PC-3 (cell line): ENCODE results near the gene MAP3K5. TPM values are rescaled to one million over a fixed set of nuclear protein-coding genes. Genes with fewer than 3 reads are reported as not detected.
"Not testable (repeated sequence)": the region's sequence is repeated elsewhere in the genome, so short reads cannot be mapped to it uniquely, and the experiment has no call there.

Experiments used
- ATAC-seq: fragments of 200-7000 bp; cut with Tn5 transposase; 2 replicates; pipeline ENCODE4 v1.9.1; 2020; ENCODE audit warnings: mild to moderate bottlenecking, moderate library complexity
- BruUV-seq: library from RNA; stranded (reverse); fragments of 400-500 nt; replicated peaks from 2 replicates; lab custom pipeline; 2021; lab: Mats Ljungman, UMichigan
- CTCF ChIA-PET: fragments of 300-600 bp; sonication (Branson Sonifier 250); formaldehyde crosslinking; loops from one replicate; lab custom pipeline; 2022; ENCODE audit warnings: antibody characterized with exemption; lab: Charles Lee
- POLR2A ChIA-PET: fragments of 300-600 bp; sonication (Branson Sonifier 250); formaldehyde crosslinking; loops from one replicate; lab custom pipeline; 2022; ENCODE audit warnings: antibody characterized with exemption; ENCODE audit not compliant: unreplicated experiment; lab: Charles Lee
- DNase-seq: peaks from one replicate; pipeline ENCODE4 v3.0.0-alpha.2; 2015
- H2AFZ ChIP-seq: fragments of 300-600 bp; sonication (generic); 2 replicates; pipeline ENCODE4 v1.6.0; 2016; ENCODE audit warnings: antibody characterized with exemption, low read length
- H3F3A ChIP-seq: fragments of 300-600 bp; sonication (generic); one replicate; pipeline ENCODE4 v1.6.0; 2017; ENCODE audit warnings: antibody characterized with exemption, low read length, control low read depth, mild to moderate bottlenecking; ENCODE audit not compliant: unreplicated experiment
- H3K27ac ChIP-seq: fragments of 300-600 bp; sonication (generic); 2 replicates; pipeline ENCODE4 v1.5.1; 2016; ENCODE audit warnings: mild to moderate bottlenecking, low read length
- H3K27me3 ChIP-seq: fragments of 300-600 bp; sonication (generic); 2 replicates; pipeline ENCODE4 v1.6.1; 2016; ENCODE audit warnings: low read length, mixed read lengths
- H3K36me3 ChIP-seq: fragments of 300-600 bp; sonication (generic); 2 replicates; pipeline ENCODE4 v1.6.1; 2016; ENCODE audit warnings: low read depth, mixed run types, low read length, mixed read lengths
- H3K4me1 ChIP-seq: fragments of 300-600 bp; sonication (generic); 2 replicates; pipeline ENCODE4 v1.5.1; 2016; ENCODE audit warnings: low read length; ENCODE audit not compliant: insufficient read depth
- H3K4me2 ChIP-seq: fragments of 300-600 bp; sonication (generic); 2 replicates; pipeline ENCODE4 v1.6.0; 2016; ENCODE audit warnings: low read length
- H3K4me3 ChIP-seq: fragments of 300-600 bp; sonication (generic); 2 replicates; pipeline ENCODE4 v1.5.1; 2016; ENCODE audit warnings: mild to moderate bottlenecking, low read length, mixed read lengths
- H3K79me2 ChIP-seq: fragments of 300-600 bp; sonication (generic); 2 replicates; pipeline ENCODE4 v1.6.1; 2017; ENCODE audit warnings: low read length, mixed read lengths
- H3K9ac ChIP-seq: fragments of 300-600 bp; sonication (generic); 2 replicates; pipeline ENCODE4 v1.6.0; 2016; ENCODE audit warnings: mild to moderate bottlenecking, low read length
- H3K9me2 ChIP-seq: fragments of 300-600 bp; sonication (generic); replicated peaks from 2 replicates; pipeline ENCODE4 v1.6.1; 2016; ENCODE audit warnings: mixed run types, low read length, mixed read lengths
- H3K9me3 ChIP-seq: fragments of 300-600 bp; sonication (generic); 2 replicates; pipeline ENCODE4 v1.6.1; 2016; ENCODE audit warnings: low read length, mixed read lengths
- H4K20me1 ChIP-seq: fragments of 300-600 bp; sonication (generic); 2 replicates; pipeline ENCODE4 v1.6.1; 2016; ENCODE audit warnings: low read length, mixed read lengths
- EZH2 ChIP-seq: fragments of 300-600 bp; sonication (generic); IDR thresholded peaks from one replicate; pipeline ENCODE4 v1.6.1; 2017; ENCODE audit warnings: antibody characterized with exemption, mild to moderate bottlenecking, low read length; ENCODE audit not compliant: unreplicated experiment
- EZH2phosphoT487 ChIP-seq: fragments of 300-600 bp; sonication (generic); IDR thresholded peaks from 2 replicates; pipeline ENCODE4 v1.6.1; 2018; ENCODE audit warnings: mild to moderate bottlenecking, antibody characterized with exemption, low read length, borderline replicate concordance
- intact Hi-C: fragments of 100-400 bp; cut with micrococcal nuclease; formaldehyde crosslinking; loops from 2 replicates; pipeline ENCODE4 v1.9.0; 2023
- total RNA-seq: library from RNA; depleted of rRNA; stranded (reverse); fragments of >200 nt; gene quantifications from 2 replicates; pipeline ENCODE4 v1.2.3, GENCODE V29; 2014
- TF ChIP-seq, protein P1 (sequence below): fragments of 300-600 bp; sonication (generic); conservative IDR thresholded peaks from 2 replicates; pipeline ENCODE4 v1.5.1; 2017; ENCODE audit warnings: antibody characterized with exemption, low read depth, mild to moderate bottlenecking, low read length

The MAP3K5 gene
- total RNA-seq, 1 experiment from 2014 or later = 4.3 TPM

GRCh38 chr6:136816656-136817055, 24.4 kb upstream of the MAP3K5 start:
- H3F3A ChIP-seq = no peaks in the 10 kb centered on the region
- H2AFZ ChIP-seq = no peak overlapping the region
- POLR2A ChIA-PET = no interaction called here
- no peak overlapping the region for H3K4me3 ChIP-seq
- no peaks in the 10 kb centered on the region for H3K36me3 ChIP-seq
- ATAC-seq = no peak
- no peaks in the 10 kb centered on the region for H4K20me1 ChIP-seq
- no TSS peak for BruUV-seq
- no peaks in the 10 kb centered on the region for H3K27me3 ChIP-seq
- no peaks in the 10 kb centered on the region for H3K9me3 ChIP-seq
- H3K9me2 ChIP-seq = no peaks in the 10 kb centered on the region
- TF ChIP-seq EZH2 = no peak
- TF ChIP-seq, protein P1, sequence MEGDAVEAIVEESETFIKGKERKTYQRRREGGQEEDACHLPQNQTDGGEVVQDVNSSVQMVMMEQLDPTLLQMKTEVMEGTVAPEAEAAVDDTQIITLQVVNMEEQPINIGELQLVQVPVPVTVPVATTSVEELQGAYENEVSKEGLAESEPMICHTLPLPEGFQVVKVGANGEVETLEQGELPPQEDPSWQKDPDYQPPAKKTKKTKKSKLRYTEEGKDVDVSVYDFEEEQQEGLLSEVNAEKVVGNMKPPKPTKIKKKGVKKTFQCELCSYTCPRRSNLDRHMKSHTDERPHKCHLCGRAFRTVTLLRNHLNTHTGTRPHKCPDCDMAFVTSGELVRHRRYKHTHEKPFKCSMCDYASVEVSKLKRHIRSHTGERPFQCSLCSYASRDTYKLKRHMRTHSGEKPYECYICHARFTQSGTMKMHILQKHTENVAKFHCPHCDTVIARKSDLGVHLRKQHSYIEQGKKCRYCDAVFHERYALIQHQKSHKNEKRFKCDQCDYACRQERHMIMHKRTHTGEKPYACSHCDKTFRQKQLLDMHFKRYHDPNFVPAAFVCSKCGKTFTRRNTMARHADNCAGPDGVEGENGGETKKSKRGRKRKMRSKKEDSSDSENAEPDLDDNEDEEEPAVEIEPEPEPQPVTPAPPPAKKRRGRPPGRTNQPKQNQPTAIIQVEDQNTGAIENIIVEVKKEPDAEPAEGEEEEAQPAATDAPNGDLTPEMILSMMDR = no peak
- no peak for TF ChIP-seq EZH2phosphoT487
- no peak overlapping the region for H3K27ac ChIP-seq
- CTCF ChIA-PET = no interaction called here
- no peak overlapping the region for H3K9ac ChIP-seq
- H3K79me2 ChIP-seq = no peaks in the 10 kb centered on the region
- no peak overlapping the region for H3K4me2 ChIP-seq
- DNase-seq = no peak
- intact Hi-C loops = no loop called here
- H3K4me1 ChIP-seq = no peaks in the 10 kb centered on the region

- H3K36me3 ChIP-seq, CTCF ChIA-PET, H3K9me3 ChIP-seq, H2AFZ ChIP-seq, H4K20me1 ChIP-seq, H3K27ac ChIP-seq, H3K4me1 ChIP-seq, POLR2A ChIA-PET, H3K4me2 ChIP-seq, H3K27me3 ChIP-seq, ATAC-seq, H3K9me2 ChIP-seq, intact Hi-C loops, H3K9ac ChIP-seq, BruUV-seq, H3F3A ChIP-seq, H3K79me2 ChIP-seq, DNase-seq, H3K4me3 ChIP-seq: not testable (repeated sequence)
Observed at GRCh38 chr6:136815608-136816007, 23.3 kb upstream of the MAP3K5 start.

- Histone ChIP-seq H3K4me2 (no peak overlapping the region), H3K4me1 (no peaks in the 10 kb centered on the region), H4K20me1 (no peaks in the 10 kb centered on the region), H3K27ac (no peak overlapping the region), H3K27me3 (no peaks in the 10 kb centered on the region), H3K4me3 (no peak overlapping the region), H3K9me2 (no peaks in the 10 kb centered on the region), H3K36me3 (no peaks in the 10 kb centered on the region), H3F3A (no peaks in the 10 kb centered on the region), H3K9ac (no peak overlapping the region), H3K79me2 (no peaks in the 10 kb centered on the region), H3K9me3 (no peaks in the 10 kb centered on the region), H2AFZ (no peak overlapping the region)
- ChIA-PET CTCF (no interaction called here), POLR2A (no interaction called here)
- TF ChIP-seq, protein P1 = no peak
- TF ChIP-seq EZH2 (no peak), EZH2phosphoT487 (no peak)
- DNase-seq (no peak), ATAC-seq (no peak)
- intact Hi-C loops = no loop called here
- BruUV-seq = no TSS peak
Observed at GRCh38 chr6:136812174-136812573, 19.9 kb upstream of the MAP3K5 start.
